RPMI8226 (cell line): ENCODE results near the gene SSU72.
A peak's percentile ranks its signal among the peaks of the same experiment; 100 is the strongest.
"Not testable (repeated sequence)": the region's sequence is repeated elsewhere in the genome, so short reads cannot be mapped to it uniquely, and the experiment has no call there.

Source experiments
- DNase-seq: peaks from one replicate; pipeline ENCODE4 v3.0.0-alpha.2; 2015

Gene SSU72

DNA sequence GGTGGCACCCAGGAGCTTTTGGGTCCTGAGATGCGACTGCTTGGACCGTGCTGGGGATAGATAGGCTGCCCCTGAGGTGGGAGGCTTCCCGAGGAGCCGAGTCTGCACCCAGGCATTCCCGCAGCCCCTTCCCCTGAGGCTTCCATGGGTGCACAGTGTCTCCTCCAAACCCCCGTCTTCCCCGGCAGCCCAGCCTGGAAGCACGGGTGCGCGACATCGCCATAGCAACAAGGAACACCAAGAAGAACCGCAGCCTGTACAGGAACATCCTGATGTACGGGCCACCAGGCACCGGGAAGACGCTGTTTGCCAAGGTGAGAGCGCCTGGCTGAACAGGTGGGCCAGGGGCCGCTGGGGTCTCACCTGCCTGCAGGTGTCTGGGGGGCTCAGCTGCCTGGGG, 51.0 kb downstream of the SSU72 start:
- DNase-seq, result not testable (repeated sequence)

DNA sequence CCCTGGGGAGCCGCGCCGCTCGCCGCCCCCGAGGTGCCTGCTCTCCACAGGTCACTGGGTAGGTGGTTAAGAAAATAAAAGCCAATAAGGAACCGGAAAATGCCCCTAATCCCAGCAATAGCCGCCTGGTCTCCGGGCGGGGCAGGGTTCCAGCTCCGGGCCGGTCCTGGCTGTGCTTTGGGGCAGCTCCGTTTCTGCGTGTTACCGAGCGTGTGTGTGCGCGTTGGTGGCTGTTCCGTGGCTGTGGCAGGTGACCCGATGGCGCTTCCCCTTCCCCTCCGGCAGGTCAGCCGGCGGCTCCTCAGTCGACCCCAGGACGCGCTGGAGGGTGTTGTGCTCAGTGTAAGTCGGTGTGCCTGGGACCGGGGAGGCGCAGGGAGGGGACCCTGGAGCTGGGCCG, 51.4 kb downstream of the SSU72 start:
- not testable (repeated sequence) for DNase-seq

DNA sequence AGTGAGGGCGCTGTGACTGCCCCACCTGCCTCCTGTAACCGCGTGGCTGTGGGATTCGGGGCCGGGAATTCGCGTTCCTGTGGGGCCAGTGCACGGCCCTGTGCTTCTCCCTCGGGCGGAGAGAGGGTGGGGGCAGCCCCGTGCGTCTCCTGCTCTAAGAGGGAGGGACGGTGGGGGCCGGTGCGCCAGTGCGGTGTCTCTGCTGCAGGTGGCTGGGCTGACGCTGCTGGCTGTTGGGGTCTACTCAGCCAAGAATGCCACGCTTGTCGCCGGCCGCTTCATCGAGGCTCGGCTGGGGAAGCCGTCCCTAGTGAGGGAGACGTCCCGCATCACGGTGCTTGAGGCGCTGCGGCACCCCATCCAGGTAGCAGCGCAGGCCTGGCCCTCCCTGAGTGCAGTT, 52.1 kb downstream of the SSU72 start:
- DNase-seq, result not testable (repeated sequence)

DNA sequence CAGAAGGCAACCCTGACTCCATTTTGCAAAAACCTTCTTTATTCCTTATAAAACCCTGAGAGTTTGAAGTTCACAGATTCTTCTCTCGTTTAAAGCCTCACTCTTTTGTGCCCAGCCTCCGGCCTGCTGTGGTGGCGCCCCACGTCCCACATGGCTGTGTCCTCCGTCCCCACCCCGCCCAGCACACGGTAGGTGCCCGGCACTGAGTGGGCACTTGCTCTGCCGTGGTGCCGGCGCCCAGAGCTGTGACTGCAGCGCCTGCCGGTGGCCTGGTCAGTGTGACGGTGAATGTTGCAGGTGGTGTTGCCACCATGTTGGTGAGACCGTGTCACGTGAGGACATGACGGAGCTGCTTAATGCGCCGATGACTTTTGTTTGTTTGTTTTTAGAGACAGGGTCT, 53.3 kb downstream of the SSU72 start:
- DNase-seq, result no peak

DNA sequence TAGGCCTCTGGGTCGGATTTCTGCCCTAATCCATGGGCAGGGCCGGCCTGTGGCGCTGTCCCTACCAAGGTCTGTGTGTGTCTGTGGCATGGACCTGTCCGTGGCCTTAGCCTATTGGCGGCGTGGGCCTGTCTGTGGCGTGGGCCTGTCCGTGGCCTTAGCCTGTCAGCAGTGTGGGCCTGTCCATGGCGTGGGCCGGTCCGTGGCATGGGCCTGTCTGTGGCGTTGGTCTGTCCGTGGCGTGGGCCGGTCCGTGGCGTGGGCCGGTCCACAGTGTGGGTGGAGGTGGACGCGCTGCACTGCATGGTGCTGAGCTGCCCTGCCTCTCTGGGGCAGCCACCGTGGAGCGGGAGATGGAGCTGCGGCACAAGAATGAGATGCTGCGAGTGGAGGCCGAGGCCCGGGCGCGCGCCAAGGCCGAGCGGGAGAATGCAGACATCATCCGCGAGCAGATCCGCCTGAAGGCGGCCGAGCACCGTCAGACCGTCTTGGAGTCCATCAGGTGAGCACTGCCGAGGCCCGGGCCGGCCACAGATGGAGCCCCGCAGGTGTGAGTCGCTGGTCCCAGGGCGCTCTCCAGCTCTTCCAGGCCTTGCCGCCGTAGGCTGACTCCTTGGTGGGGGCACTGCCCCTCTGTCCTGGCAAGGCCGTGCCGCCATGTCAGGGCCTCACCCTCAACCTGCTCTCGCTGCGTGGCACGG, 54.7 kb downstream of the SSU72 start:
- DNase-seq, result not testable (repeated sequence)

DNA sequence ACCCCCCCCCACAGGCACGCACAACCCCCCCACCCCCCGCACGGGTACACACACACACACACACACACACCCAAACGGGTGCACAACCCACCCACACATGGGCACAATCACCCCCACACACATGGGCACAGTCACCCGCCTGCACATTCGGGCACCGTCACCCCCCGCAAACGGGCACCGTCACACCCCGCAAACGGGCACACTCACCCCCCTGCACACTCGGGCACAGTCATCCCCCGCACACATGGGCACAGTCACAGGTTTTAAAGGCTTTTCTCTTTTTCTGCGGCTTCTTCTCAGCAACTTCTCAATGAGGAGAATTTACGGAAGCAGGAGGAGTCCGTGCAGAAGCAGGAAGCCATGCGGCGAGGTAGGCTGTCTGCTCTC, 56.0 kb downstream of the SSU72 start:
- DNase-seq, result not testable (repeated sequence)

DNA sequence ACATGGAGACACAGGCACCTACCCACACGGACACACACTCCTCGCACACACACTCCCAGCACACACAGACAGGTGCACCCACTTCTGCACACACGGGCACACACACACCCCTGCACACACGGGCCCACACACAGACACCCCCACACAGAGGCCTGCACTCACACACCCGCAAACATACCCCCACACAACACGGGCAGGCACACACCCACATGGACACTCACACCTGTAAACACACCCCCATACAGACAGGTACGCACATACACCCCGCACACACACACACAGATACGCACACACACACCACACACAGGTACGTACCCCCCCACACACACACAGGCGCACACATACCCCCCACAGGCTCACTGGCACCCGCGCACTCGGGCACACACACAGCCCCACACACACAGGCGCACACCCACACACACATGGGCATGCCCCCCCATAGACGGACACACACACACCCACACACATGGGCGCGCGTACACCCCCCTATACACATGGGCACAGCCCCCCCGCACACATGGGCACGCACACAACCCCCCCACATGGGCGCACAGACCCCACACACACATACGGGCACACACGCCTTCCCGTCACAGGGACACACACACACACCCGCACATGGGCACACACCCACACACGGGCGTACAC, 56.6 kb downstream of the SSU72 start:
- DNase-seq, result no peak

DNA sequence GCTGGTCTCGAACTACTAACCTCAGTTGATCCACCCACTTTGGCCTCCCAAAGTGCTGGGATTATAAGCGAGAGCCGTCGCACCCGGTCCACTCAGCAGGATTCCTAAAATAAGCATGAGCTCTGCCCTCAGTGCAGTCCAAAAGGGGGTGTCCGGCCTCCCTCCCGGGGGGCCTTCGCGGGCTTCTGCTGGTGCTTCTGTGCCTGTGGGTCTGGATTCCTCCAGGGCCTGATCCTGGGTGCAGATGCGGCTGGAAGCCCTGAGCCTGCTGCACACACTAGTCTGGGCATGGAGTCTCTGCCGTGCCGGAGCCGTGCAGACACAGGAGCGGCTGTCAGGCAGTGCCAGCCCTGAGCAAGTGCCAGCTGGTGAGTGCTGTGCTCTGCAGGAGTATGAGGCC, 57.7 kb downstream of the SSU72 start:
- not testable (repeated sequence) for DNase-seq

DNA sequence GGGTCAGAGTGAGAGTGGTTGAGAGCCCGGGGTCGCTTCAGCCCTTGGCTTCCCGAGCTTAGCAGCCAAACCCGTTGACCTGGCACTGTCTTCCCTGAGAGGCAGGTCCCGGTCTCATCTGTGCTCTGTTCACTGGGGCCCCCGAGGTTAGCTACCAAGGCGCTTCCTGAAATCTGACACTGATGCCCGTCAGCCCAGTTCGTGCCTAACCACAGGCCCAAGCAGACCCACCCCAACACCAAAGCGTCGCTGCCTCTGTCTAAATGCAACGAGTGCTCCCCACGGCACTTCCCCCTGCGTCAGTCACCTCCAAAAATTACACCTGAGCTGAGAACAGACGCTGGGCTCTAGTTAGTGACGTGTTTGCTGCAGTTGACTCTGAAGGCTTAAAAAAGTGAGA, 60.3 kb downstream of the SSU72 start:
- DNase-seq, result not testable (repeated sequence)

DNA sequence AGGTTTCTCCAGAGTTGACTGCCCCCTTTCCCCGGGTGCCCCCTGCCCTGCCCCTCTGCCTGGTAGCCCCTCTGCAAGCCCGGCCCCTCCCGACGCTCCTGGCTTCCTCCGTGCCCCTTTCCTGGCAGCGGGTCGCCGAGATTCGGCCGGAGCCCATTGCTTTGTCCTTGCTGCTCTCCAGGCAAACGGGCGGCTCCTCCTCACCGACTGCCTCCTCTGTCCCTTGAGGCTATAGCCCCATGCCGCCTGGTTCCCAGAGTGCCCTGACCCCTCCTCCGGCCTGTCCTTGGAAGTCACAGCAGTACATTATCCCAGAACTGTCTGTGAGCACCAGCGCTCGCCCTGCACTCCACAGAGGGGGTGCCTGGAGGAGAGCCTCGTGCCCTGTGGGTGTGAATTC, 61.0 kb downstream of the SSU72 start:
- not testable (repeated sequence) for DNase-seq

DNA sequence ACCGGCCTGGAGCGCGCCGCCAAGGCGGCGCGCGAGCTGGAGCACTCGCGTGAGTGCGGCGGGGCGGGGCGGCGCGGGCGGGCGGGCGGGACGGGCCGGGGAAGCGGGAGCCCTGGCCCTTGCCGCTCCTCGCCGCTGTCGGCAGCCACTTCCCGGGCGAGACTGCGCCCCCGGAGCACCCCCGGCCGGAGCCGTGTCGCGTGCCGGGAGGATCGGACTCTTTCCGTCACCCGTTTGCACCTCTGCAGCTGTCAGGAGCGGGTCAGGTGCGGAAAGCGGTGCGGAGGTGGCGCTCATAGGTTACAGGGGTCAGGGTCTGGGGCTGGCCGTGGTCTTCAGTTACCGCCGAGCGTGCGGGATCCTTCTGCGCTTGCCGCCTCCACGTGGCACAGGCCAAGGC, 62.2 kb downstream of the SSU72 start:
- not testable (repeated sequence) for DNase-seq

DNA sequence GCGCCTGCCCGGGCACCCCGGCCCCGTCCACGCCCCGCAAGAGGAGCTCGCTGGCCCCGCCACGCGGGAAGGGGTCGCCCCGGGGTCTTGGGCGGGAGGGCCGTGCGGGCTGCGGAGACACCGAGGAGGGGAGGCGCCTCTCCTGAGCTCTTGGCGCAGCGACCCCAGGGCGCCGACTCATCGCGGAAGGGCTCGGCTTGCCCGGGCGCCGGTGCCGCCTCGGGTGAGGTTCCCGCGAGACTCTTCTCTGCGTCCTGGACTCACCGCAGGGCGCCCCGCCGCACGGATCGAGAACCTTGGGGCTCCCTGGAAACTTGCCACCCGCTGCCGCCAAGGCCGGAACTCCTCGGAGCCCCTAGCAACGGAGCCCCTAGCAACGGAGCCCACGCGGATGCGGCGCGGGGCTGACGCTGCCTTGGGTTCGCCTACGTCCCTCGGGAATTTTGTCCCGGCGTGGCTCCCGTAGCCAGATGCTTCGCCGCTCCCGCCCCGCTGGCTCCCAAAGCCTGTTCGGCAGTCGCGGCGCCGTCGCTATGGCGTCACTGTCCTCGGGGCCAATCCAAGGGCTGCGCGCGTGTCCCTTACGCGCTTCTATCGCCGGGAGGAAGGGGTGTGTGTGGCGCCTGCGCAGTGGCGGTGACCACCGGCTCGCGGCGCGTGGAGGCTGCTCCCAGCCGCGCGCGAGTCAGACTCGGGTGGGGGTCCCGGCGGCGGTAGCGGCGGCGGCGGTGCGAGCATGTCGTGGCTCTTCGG, 63.0 kb downstream of the SSU72 start, which contains the start of gene ATAD3A:
ATAD3A (plus strand) TSS at position 630 of the 753 bp plus-strand sequence; CDS start at position 737, 107 bp downstream.
- DNase-seq, result peak; percentile 99

DNA sequence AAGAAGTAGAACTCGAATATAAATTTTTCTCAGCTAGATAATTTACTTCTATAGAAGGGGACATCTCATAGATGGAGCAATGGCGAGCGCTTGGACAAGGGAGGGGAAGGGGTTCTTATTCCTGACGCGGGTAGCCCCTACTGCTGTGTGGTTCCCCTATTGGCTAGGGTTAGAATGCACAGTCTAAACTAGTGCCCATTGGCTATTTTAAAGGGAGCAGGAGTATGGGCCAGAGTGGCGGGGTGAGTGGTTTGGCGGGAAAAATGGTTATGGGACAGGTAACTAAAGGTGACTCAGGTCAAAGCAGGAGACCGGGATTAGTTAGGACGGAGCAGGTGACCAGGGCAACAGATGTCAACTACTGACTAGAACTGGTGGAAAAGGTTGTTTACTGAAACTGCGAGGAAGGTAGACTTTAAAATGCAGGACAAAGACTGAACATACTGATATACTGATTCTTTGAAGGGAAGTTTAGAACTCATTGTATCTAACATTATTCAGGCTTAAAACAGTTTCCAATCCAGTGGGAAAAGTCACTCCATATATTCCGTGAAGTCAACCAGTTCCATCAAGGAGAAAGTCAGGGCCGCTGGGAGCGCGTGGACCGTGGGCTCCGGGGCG, 63.6 kb downstream of the SSU72 start:
- peak; percentile 58 for DNase-seq

DNA sequence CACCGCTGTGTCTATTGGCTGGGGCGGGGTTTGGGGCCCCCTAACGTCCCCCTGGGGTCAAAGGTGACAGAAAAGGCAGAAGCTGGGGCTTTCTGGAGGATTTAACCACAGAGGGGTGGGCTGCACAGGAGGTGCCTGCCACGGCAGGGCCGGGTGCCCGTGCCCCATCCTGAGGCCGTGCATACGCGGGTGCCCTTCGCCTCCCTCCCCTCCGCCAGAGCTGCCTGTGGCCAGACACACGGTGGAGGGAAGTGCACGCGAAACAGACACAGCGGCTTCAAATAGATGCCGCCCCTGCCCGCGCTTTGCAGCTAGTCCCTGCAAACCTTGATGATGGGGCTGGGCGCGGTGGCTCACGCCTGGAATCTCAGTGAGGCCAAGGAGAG, 65.2 kb downstream of the SSU72 start:
- DNase-seq, result not testable (repeated sequence)

DNA sequence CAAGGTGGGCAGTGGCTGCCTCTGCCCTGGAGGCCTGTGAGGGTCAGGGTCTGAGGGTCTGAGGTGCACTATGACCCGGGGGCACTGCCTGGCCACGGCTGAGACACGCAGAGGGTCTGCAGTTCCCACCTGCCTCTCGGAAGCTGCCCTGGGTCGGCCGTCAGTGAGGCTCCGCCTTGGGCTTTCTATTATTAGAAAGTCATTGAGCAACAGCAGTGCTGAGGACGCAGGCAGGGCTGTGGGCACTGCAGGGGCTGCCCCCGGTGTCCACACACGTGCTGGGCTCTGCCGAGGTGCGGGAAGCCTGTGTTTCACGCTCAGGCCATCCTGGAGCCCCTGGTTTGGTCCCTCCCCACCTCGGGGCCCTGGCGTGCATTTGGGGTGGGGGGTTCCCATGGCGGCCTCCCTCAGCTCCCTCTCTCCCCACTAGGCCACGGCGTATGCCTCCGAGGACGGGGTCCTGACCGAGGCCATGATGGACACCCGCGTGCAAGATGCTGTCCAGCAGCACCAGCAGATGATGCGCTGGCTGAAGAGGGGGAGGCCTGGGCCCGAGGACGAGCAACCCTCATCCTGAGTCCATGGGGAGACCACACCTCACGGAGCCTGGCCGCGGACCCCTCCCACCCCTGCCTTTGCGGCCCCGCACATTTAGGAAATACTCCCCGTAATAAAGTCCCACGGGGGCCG, 65.7 kb downstream of the SSU72 start:
- DNase-seq, result not testable (repeated sequence)

DNA sequence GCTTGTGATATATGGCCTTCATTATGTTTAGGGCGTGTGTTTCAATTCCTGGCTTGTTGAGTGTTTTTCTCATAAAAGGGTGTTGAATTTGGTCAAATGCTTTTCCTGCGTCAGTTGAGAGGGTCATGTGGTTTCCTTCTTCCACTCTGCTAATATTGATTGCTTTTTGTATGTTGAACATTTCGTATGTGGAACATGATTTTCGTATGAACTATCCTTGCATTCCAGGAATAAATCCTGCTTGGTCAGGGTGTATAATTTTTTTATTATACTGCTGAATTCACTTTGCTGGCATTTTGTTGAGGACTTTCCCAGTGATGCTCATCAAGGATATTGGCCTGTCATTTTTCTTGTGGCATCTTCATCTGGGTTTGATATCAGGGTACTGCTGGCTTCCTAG, 67.4 kb downstream of the SSU72 start:
- no peak for DNase-seq

DNA sequence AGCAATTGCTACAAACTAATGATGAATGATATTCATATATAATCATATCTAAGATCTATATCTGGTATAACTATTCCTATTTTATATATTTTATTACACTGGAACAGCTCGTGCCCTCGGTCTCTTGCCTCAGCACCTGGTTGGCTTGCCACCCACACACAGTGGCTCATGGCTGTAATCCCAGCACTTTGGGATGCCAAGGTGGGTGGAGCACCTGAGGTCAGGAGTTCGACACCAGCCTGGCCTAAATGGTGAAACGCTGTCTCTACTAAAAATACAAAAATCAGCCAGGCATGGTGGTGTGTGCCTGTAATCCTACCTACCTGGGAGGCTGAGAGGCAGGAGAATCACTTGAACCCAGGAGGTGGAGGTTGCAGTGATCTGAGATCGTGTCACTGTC, 68.9 kb downstream of the SSU72 start:
- DNase-seq, result not testable (repeated sequence)

DNA sequence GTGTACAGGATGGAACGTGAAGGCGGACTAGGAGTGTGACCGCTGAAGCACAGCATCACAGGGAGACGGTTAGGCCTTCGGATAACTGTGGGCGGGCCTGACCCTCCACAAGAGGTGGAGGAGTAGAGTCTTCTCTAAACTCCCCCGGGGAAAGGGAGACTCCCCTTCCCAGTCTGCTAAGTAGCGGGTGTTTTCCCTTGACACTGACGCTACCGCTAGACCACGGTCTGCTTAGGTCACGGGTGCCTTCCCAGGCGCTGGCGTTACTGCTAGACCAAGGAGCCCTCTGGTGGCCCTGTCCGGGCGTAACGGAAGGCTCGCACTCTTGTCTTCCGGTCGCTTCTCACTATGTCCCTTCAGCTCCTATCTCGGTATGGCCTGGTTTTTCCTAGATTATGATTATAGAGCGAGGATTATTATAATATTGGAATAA, 69.3 kb downstream of the SSU72 start:
- peak; percentile 62 for DNase-seq

DNA sequence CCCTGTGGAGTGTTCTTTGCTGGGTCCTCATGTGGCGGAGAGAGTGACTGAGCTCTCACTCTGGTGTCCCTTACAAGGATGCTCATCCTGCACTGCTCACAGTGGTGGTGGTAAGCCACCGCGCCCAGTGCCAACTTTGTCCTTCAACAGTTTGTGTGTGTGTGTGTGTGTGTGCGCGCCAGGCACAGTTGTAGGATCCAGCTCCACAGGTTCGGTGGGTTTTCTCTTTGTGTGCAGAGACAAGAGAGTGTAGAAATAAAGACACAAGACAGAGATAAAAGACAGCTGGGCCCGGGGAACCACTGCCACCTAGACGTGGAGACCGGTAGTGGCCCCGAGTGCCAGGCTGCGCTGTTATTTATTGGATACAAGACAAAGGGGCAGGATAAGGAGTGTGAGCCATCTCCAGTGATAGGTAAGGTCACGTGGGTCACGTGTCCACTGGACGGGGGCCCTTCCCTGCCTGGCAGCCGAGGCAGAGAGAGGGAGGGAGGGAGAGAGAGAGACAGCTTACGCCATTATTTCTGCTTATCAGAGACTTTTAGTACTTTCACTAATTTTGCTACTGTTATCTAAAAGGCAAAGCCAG, 69.8 kb downstream of the SSU72 start:
- DNase-seq, result peak; percentile 87

DNA sequence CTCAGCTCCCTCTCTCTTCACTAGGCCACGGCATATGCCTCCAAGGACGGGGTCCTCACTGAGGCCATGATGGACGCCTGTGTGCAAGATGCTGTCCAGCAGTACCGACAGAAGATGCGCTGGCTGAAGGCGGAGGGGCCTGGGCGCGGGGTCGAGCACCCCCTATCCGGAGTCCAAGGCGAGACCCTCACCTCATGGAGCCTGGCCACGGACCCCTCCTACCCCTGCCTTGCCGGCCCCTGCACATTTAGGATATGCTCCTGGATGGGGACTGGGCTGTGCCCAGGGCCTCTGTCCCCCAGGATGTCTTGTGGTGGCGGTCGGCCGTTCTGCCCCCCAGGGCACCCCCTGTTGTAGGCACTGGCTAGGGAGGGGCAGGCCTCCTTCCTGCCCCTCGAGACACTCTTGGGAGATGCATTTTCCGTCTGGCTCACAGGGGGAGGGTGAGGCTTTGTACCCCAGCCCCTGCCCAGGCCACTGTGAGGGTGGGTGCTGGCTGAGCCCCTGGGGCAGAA, 79.1 kb downstream of the SSU72 start:
- DNase-seq, result not testable (repeated sequence)

DNA sequence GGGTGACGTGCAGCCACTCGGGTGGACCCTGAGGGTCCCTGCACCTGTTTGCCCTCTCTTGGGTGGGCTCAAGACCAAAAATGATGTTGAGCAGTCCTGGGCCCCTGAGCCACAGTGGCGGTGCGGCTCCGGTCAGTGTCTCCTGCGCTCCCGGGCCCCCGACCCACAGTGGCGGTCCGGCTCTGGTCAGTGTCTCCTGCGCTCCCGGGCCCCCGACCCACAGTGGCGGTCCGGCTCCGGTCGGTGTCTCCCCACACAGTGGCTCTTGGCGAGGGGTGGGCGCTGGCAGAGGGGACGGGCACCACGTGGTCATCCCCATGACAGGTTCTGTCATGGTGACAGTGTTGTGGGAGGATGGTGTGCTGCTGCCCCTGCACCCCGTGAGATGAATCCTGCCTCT, 80.4 kb downstream of the SSU72 start:
- not testable (repeated sequence) for DNase-seq
